H1 (cell line): ENCODE results near the gene MYOM1. TPM values are rescaled to one million over a fixed set of nuclear protein-coding genes. Genes with fewer than 3 reads are reported as not detected.

Source experiments
- CTCF ChIA-PET: fragments of 300-600 bp; sonication (Branson Sonifier 250); formaldehyde crosslinking; loops from one replicate; lab custom pipeline; 2021; ENCODE audit not compliant: partially characterized antibody; lab: Charles Lee
- POLR2A ChIA-PET: fragments of 300-600 bp; sonication (Branson Sonifier 250); formaldehyde crosslinking; loops from one replicate; lab custom pipeline; 2021; ENCODE audit warnings: inconsistent platforms; ENCODE audit not compliant: partially characterized antibody; lab: Charles Lee
- DNase-seq, 2 experiments: peaks; one replicate each; pipeline versions ENCODE4 v3.0.0 to v3.0.0-alpha.2; 2010 to 2022; ENCODE audit warnings: low spot score in 2 of 2, low read depth in 1 of 2, mixed read lengths in 1 of 2
- FAIRE-seq: peaks from 2 replicates; lab custom pipeline; 2011; peaks lifted over from hg19 to GRCh38; lab: Jason Lieb, UNC
- H2AFZ ChIP-seq: 2 replicates; pipeline ENCODE4 v1.8.1; 2012; ENCODE audit warnings: low read length, inconsistent platforms
- H2AK5ac ChIP-seq: 2 replicates; pipeline ENCODE4 v1.6.1; 2013; ENCODE audit warnings: low read depth, low read length
- H2BK120ac ChIP-seq: replicated peaks from 2 replicates; pipeline ENCODE3; 2013; ENCODE audit warnings: low read depth, low read length, inconsistent platforms
- H2BK12ac ChIP-seq: 2 replicates; pipeline ENCODE4 v1.6.1; 2013; ENCODE audit warnings: low read depth, low read length
- H2BK15ac ChIP-seq: 2 replicates; pipeline ENCODE4 v1.6.1; 2013; ENCODE audit warnings: low read length
- H2BK20ac ChIP-seq: 2 replicates; pipeline ENCODE4 v1.6.1; 2013; ENCODE audit warnings: low read length
- H2BK5ac ChIP-seq: 2 replicates; pipeline ENCODE4 v1.6.1; 2013; ENCODE audit warnings: low read depth, low read length
- H3K14ac ChIP-seq: 2 replicates; pipeline ENCODE4 v1.6.1; 2013; ENCODE audit warnings: inconsistent platforms; ENCODE audit not compliant: insufficient read length
- H3K18ac ChIP-seq: 2 replicates; pipeline ENCODE4 v1.6.1; 2013; ENCODE audit warnings: low read length; ENCODE audit errors: extremely low read depth
- H3K23ac ChIP-seq: 2 replicates; pipeline ENCODE4 v1.6.1; 2013; ENCODE audit warnings: inconsistent platforms; ENCODE audit not compliant: insufficient read length
- H3K23me2 ChIP-seq: 2 replicates; pipeline ENCODE4 v1.6.1; 2013; ENCODE audit warnings: low read depth, low read length
- H3K27ac ChIP-seq: 2 replicates; pipeline ENCODE4 v1.6.1; 2011; ENCODE audit warnings: low read depth, low read length, inconsistent platforms
- H3K27me3 ChIP-seq, 4 experiments: replicated peaks in 1 of 4; 1 replicate in 1 of 4; 2 replicates in 3 of 4; pipeline versions ENCODE4 v1.6.1 to v1.8.1; 2011 to 2013; ENCODE audit warnings: low read length in 3 of 4, mild to moderate bottlenecking in 3 of 4, inconsistent platforms in 2 of 4, mixed read lengths in 2 of 4, moderate library complexity in 1 of 4; ENCODE audit not compliant: control insufficient read depth in 3 of 4, insufficient read depth in 3 of 4; ENCODE audit errors: extremely low read depth in 1 of 4
- H3K36me3 ChIP-seq, 4 experiments: 2 replicates each; pipeline versions ENCODE4 v1.6.1 to v1.8.1; 2011 to 2013; ENCODE audit warnings: mild to moderate bottlenecking in 4 of 4, low read length in 3 of 4, moderate library complexity in 2 of 4, control low read depth in 1 of 4, inconsistent platforms in 1 of 4; ENCODE audit not compliant: insufficient read depth in 4 of 4, control insufficient read depth in 2 of 4
- H3K4ac ChIP-seq: replicated peaks from 2 replicates; pipeline ENCODE3; 2013; ENCODE audit warnings: low read length, low read depth, mixed read lengths, inconsistent platforms; ENCODE audit not compliant: insufficient read length
- H3K4me1 ChIP-seq, 4 experiments: replicated peaks in 1 of 4; 1 replicate in 1 of 4; 2 replicates in 3 of 4; pipeline versions ENCODE4 v1.6.1 to v1.8.1; 2011 to 2013; ENCODE audit warnings: low read length in 3 of 4, inconsistent platforms in 2 of 4, mixed read lengths in 1 of 4; ENCODE audit not compliant: insufficient read depth in 4 of 4, control insufficient read depth in 3 of 4
- H3K4me2 ChIP-seq, 2 experiments: 2 replicates each; pipeline versions ENCODE4 v1.6.1 to v1.8.1; 2011 to 2013; ENCODE audit warnings: low read depth in 2 of 2, low read length in 2 of 2, control low read depth in 1 of 2, inconsistent platforms in 1 of 2, mild to moderate bottlenecking in 1 of 2; ENCODE audit not compliant: insufficient read depth in 1 of 2
- H3K4me3 ChIP-seq, 4 experiments: fragments of 200-600, 300-600 bp in 1 of 4; sonication (generic), shearing (Covaris generic), sonication (Bioruptor Twin) in 1 of 4; 2 replicates each; pipeline versions ENCODE4 v1.5.1 to v1.8.1; 2011 to 2016; ENCODE audit warnings: low read length in 4 of 4, low read depth in 3 of 4, control low read depth in 2 of 4, inconsistent platforms in 2 of 4, mild to moderate bottlenecking in 2 of 4, mixed read lengths in 1 of 4, moderate library complexity in 1 of 4; ENCODE audit not compliant: insufficient read depth in 2 of 4; ENCODE audit errors: extremely low read depth in 1 of 4
- H3K56ac ChIP-seq: replicated peaks from 2 replicates; pipeline ENCODE3; 2013; ENCODE audit warnings: low read depth, mild to moderate bottlenecking, mixed read lengths, low read length, inconsistent platforms; ENCODE audit not compliant: insufficient read length
- H3K79me1 ChIP-seq: 2 replicates; pipeline ENCODE4 v1.6.1; 2013; ENCODE audit warnings: low read depth, low read length, control low read depth
- H3K79me2 ChIP-seq, 2 experiments: 2 replicates each; pipeline versions ENCODE4 v1.6.1 to v1.8.1; 2012 to 2013; ENCODE audit warnings: low read length in 2 of 2, mild to moderate bottlenecking in 2 of 2, inconsistent platforms in 1 of 2; ENCODE audit not compliant: insufficient read depth in 2 of 2, control insufficient read depth in 1 of 2
- H3K9ac ChIP-seq, 4 experiments: replicated peaks in 1 of 4; 1 replicate in 1 of 4; 2 replicates in 3 of 4; pipeline versions ENCODE4 v1.6.1 to v1.8.1; 2011 to 2013; ENCODE audit warnings: low read depth in 3 of 4, low read length in 3 of 4, control low read depth in 2 of 4, mild to moderate bottlenecking in 2 of 4, moderate library complexity in 2 of 4, inconsistent platforms in 1 of 4; ENCODE audit errors: extremely low read depth in 1 of 4
- H3K9me3 ChIP-seq, 2 experiments: 2 replicates each; pipeline versions ENCODE4 v1.6.1 to v1.8.1; 2012 to 2013; ENCODE audit warnings: mild to moderate bottlenecking in 2 of 2, moderate library complexity in 2 of 2, control low read depth in 1 of 2, inconsistent platforms in 1 of 2, low read depth in 1 of 2, low read length in 1 of 2, mixed read lengths in 1 of 2; ENCODE audit not compliant: insufficient read depth in 2 of 2
- H4K20me1 ChIP-seq, 2 experiments: replicated peaks in 1 of 2; 2 replicates each; pipeline versions ENCODE3 to v1.8.1; 2011 to 2013; ENCODE audit warnings: inconsistent platforms in 2 of 2, low read length in 2 of 2, mild to moderate bottlenecking in 1 of 2; ENCODE audit not compliant: insufficient read depth in 2 of 2, control insufficient read depth in 1 of 2
- H4K5ac ChIP-seq: 2 replicates; pipeline ENCODE4 v1.6.1; 2013; ENCODE audit warnings: low read length, low read depth, mixed read lengths, inconsistent platforms; ENCODE audit not compliant: insufficient read length
- H4K8ac ChIP-seq: 2 replicates; pipeline ENCODE4 v1.8.0; 2013; ENCODE audit warnings: mild to moderate bottlenecking, moderate library complexity, low read length, inconsistent platforms; ENCODE audit not compliant: insufficient read depth; ENCODE audit errors: extremely low read depth
- H4K91ac ChIP-seq: replicated peaks from 2 replicates; pipeline ENCODE3; 2013; ENCODE audit warnings: low read length, mixed read lengths, inconsistent platforms; ENCODE audit not compliant: insufficient read length
- CEBPB ChIP-seq: IDR thresholded peaks from 2 replicates; pipeline ENCODE4 v1.6.1; 2012; ENCODE audit warnings: low read depth, low read length
- CTBP2 ChIP-seq: IDR thresholded peaks from 2 replicates; pipeline ENCODE4 v1.7.0; 2011; ENCODE audit warnings: borderline replicate concordance, mild to moderate bottlenecking, moderate library complexity, mixed read lengths, low read length; ENCODE audit not compliant: insufficient read depth, insufficient read length
- CTCF ChIP-seq, 3 experiments: IDR thresholded peaks; 1 replicate in 2 of 3; 2 replicates in 1 of 3; pipeline versions ENCODE4 v1.5.1 to v1.6.1; 2011; ENCODE audit warnings: low read length in 3 of 3, mild to moderate bottlenecking in 3 of 3, inconsistent platforms in 2 of 3, low read depth in 1 of 3, moderate library complexity in 1 of 3; ENCODE audit not compliant: insufficient read depth in 1 of 3; ENCODE audit errors: control extremely low read depth in 1 of 3
- EGR1 ChIP-seq: IDR thresholded peaks from 2 replicates; pipeline ENCODE4 v1.6.1; 2011; ENCODE audit warnings: low read depth, low read length, borderline replicate concordance
- HDAC6 ChIP-seq: IDR thresholded peaks from one replicate; pipeline ENCODE4 v1.7.1; 2012; ENCODE audit warnings: low read depth, mild to moderate bottlenecking, inconsistent platforms, low read length, moderate library complexity
- JUND ChIP-seq: IDR thresholded peaks from 2 replicates; pipeline ENCODE4 v1.6.1; 2011; ENCODE audit warnings: mild to moderate bottlenecking, improper control_type of control experiment, low read length
- KDM4A ChIP-seq: IDR thresholded peaks from one replicate; pipeline ENCODE4 v1.7.1; 2012; ENCODE audit warnings: low read depth, mild to moderate bottlenecking, moderate library complexity, low read length, inconsistent platforms; ENCODE audit not compliant: severe bottlenecking
- KDM5A ChIP-seq: fragments of 200-600 bp; IDR thresholded peaks from 2 replicates; pipeline ENCODE4 v1.7.1; 2012; ENCODE audit warnings: mild to moderate bottlenecking, low read length, inconsistent platforms, mixed read lengths
- PHF8 ChIP-seq: fragments of 200-600 bp; sonication (generic); conservative IDR thresholded peaks from 2 replicates; pipeline ENCODE4 v1.7.1; 2012; ENCODE audit warnings: low read depth, mild to moderate bottlenecking, inconsistent platforms, low read length, moderate library complexity
- POLR2AphosphoS5 ChIP-seq: IDR thresholded peaks from 2 replicates; pipeline ENCODE4 v1.6.1; 2011; ENCODE audit warnings: low read depth, low read length
- SIRT6 ChIP-seq: IDR thresholded peaks from one replicate; pipeline ENCODE4 v1.7.1; 2012; ENCODE audit warnings: low read length, inconsistent platforms
- SP1 ChIP-seq: IDR thresholded peaks from 2 replicates; pipeline ENCODE4 v1.6.1; 2011; ENCODE audit warnings: low read depth, low read length
- TAF1 ChIP-seq: IDR thresholded peaks from 2 replicates; pipeline ENCODE4 v1.6.1; 2011; ENCODE audit warnings: mild to moderate bottlenecking, low read depth, low read length
- YY1 ChIP-seq: IDR thresholded peaks from 2 replicates; pipeline ENCODE4 v1.6.1; 2011; ENCODE audit warnings: low read depth, mild to moderate bottlenecking, low read length
- WGBS, 2 experiments: shearing (Covaris generic) in 1 of 2; methylation state at CpG; one replicate each; pipeline versions ENCODE4 v1.1.6 to v1.1.7; 2013 to 2015; ENCODE audit warnings: low lambda C conversion rate in 2 of 2, mixed read lengths in 2 of 2, inconsistent platforms in 1 of 2, low coverage in 1 of 2, missing lambda C conversion rate in 1 of 2; ENCODE audit not compliant: insufficient replicate concordance in 2 of 2, insufficient coverage in 1 of 2, insufficient read length in 1 of 2; ENCODE audit errors: extremely low coverage in 1 of 2, missing lambda C conversion rate in 1 of 2; 5-methylcytosine and 5-hydroxymethylcytosine counted together
- polyA plus RNA-seq, 7 experiments: library from polyadenylated mRNA; depleted of rRNA in 3 of 7; stranded (reverse) in 5 of 7; unstranded in 2 of 7; fragments of >200 nt in 5 of 7; fragments of 200-250 nt in 2 of 7; gene quantifications; 1 replicate in 5 of 7; 2 replicates in 1 of 7; 4 replicates in 1 of 7; pipeline versions ENCODE4 v1.2.1 to v1.2.3, GENCODE V29; 2011 to 2013; ENCODE audit warnings: missing spikeins in 2 of 7, mixed read lengths in 2 of 7
- total RNA-seq: library from RNA; stranded (reverse); fragmentation: NEBNext Ultra II Directional; extraction: Animal tissue kit (Norgen Biotek cat#: 25700); gene quantifications from 2 replicates; pipeline ENCODE4 v1.2.1, GENCODE V29; 2021

Gene MYOM1
- total and polyA plus RNA-seq, 2 of the 8 experiments (the other 6 are each of a cell fraction or from before 2014, with no cell fraction given): 0.06 to 0.32 TPM

- FAIRE-seq: no peak
- TF ChIP-seq YY1 (no peak), JUND (no peak), CTBP2 (no peak), KDM5A (no peak), SP1 (no peak), TAF1 (no peak), CTCF (IDR thresholded peaks at IDR 0.05; ENCODE audit: control extremely low read depth in 1 of 3, insufficient read depth in 1 of 3, low read depth in 1 of 3, low read length in 3 of 3) (no peak), KDM4A (no peak), CEBPB (no peak), HDAC6 (no peak), POLR2AphosphoS5 (no peak), SIRT6 (no peak), EGR1 (no peak), PHF8 (no peak)
These were observed 167.4 kb downstream of the MYOM1 start for GRCh38 chr18:3052411-3052758.

More at GRCh38 chr18:3052411-3052758, 167.4 kb downstream of the MYOM1 start:
- Histone ChIP-seq H2BK20ac (no peak overlapping the region), H3K79me1 (no peaks in the 10 kb centered on the region), H3K9me3 (0 out of 4 replicates have a peak, but pooled peaks cover 0 to 4% of the 10 kb centered on the region in 2 experiments), H4K20me1 (no peaks in the 10 kb centered on the region), H2BK5ac (no peak overlapping the region), H3K9ac (no peak overlapping the region), H3K18ac (no peak overlapping the region), H3K23ac (no peak overlapping the region), H3K23me2 (no peaks in the 10 kb centered on the region), H3K79me2 (no peaks in the 10 kb centered on the region), H2BK120ac (no peak overlapping the region), H3K36me3 (no peaks in the 10 kb centered on the region), H3K56ac (no peak overlapping the region), H3K4me2 (no peak overlapping the region), H2BK12ac (no peak overlapping the region), H3K4me1 (no peaks in the 10 kb centered on the region), H3K14ac (no peak overlapping the region), H3K27ac (no peak overlapping the region), H4K8ac (no peak overlapping the region), H4K91ac (no peak overlapping the region), H2AK5ac (no peak overlapping the region), H3K27me3 (no peaks in the 10 kb centered on the region), H2AFZ (no peak overlapping the region), H3K4me3 (no peak overlapping the region), H3K4ac (no peak overlapping the region), H4K5ac (no peak overlapping the region), H2BK15ac (no peak overlapping the region)
- ChIA-PET POLR2A (no interaction called here), CTCF (interaction anchor here (1.0 kb wide), 1 partner anchor 13 kb away, joined by 4 read pairs; no protein-coding TSS in a partner anchor)
- 64% methylated on average over 2 of the region's 2 CpGs; no CpG with 5 or more reads in 1 of the 2 experiments for WGBS, 2 experiments
- DNase-seq: no peak
